Mesenchymal stem cell (in vitro differentiated cells and primary cell): ENCODE results near the gene RBM46.

Experiments
- DNase-seq: peaks from one replicate; pipeline ENCODE4 v3.0.0-alpha.2; 2013
- H2AFZ ChIP-seq: one replicate; pipeline ENCODE4 v1.6.1; 2013; ENCODE audit warnings: low read depth, mild to moderate bottlenecking, control low read depth, inconsistent platforms, low read length, moderate library complexity
- H2AK5ac ChIP-seq: 2 replicates; pipeline ENCODE4 v1.6.1; 2013; ENCODE audit warnings: low read length, moderate library complexity, mild to moderate bottlenecking, inconsistent platforms; ENCODE audit not compliant: severe bottlenecking
- H2BK120ac ChIP-seq: one replicate; pipeline ENCODE4 v1.6.1; 2013; ENCODE audit warnings: low read depth, mild to moderate bottlenecking, inconsistent platforms, low read length, moderate library complexity
- H2BK12ac ChIP-seq, 2 experiments: one replicate each; pipeline ENCODE4 v1.6.1; 2013; ENCODE audit warnings: inconsistent platforms in 2 of 2, low read length in 2 of 2, mild to moderate bottlenecking in 2 of 2, moderate library complexity in 2 of 2, control low read depth in 1 of 2
- H2BK15ac ChIP-seq: one replicate; pipeline ENCODE4 v1.6.1; 2013; ENCODE audit warnings: mild to moderate bottlenecking, low read depth, inconsistent platforms; ENCODE audit not compliant: poor library complexity, severe bottlenecking
- H2BK5ac ChIP-seq: 2 replicates; pipeline ENCODE4 v1.6.1; 2013; ENCODE audit warnings: low read depth, mild to moderate bottlenecking, low read length, control low read depth, inconsistent platforms; ENCODE audit not compliant: poor library complexity, severe bottlenecking
- H3K14ac ChIP-seq, 2 experiments: one replicate each; pipeline ENCODE4 v1.6.1; 2013; ENCODE audit warnings: inconsistent platforms in 2 of 2, low read length in 2 of 2, control low read depth in 1 of 2, mild to moderate bottlenecking in 1 of 2, moderate library complexity in 1 of 2
- H3K18ac ChIP-seq, 2 experiments: one replicate each; pipeline ENCODE4 v1.6.1; 2013; ENCODE audit warnings: inconsistent platforms in 2 of 2, low read length in 2 of 2, control low read depth in 1 of 2, low read depth in 1 of 2, mild to moderate bottlenecking in 1 of 2
- H3K23ac ChIP-seq, 2 experiments: one replicate each; pipeline ENCODE4 v1.6.1; 2013; ENCODE audit warnings: inconsistent platforms in 2 of 2, low read length in 2 of 2, mild to moderate bottlenecking in 2 of 2, moderate library complexity in 2 of 2, control low read depth in 1 of 2
- H3K27ac ChIP-seq: 2 replicates; pipeline ENCODE4 v1.5.1; 2013; ENCODE audit warnings: mild to moderate bottlenecking, moderate library complexity, low read length, control low read depth, inconsistent platforms; ENCODE audit not compliant: poor library complexity, severe bottlenecking
- H3K27me3 ChIP-seq, 2 experiments: 2 replicates each; pipeline versions ENCODE4 v1.6.1 to v1.7.0; 2013; ENCODE audit warnings: low read length in 2 of 2, mild to moderate bottlenecking in 2 of 2, moderate library complexity in 2 of 2, control low read depth in 1 of 2, inconsistent platforms in 1 of 2; ENCODE audit not compliant: control insufficient read depth in 1 of 2, insufficient read depth in 1 of 2
- H3K36me3 ChIP-seq, 2 experiments: 2 replicates each; pipeline versions ENCODE4 v1.6.1 to v1.7.0; 2013; ENCODE audit warnings: low read length in 2 of 2, control low read depth in 1 of 2, inconsistent platforms in 1 of 2, low read depth in 1 of 2, mild to moderate bottlenecking in 1 of 2; ENCODE audit not compliant: insufficient read depth in 2 of 2, control insufficient read depth in 1 of 2
- H3K4ac ChIP-seq, 2 experiments: one replicate each; pipeline ENCODE4 v1.6.1; 2013; ENCODE audit warnings: inconsistent platforms in 2 of 2, low read length in 2 of 2, mild to moderate bottlenecking in 2 of 2, moderate library complexity in 2 of 2, control low read depth in 1 of 2, low read depth in 1 of 2
- H3K4me1 ChIP-seq: 2 replicates; pipeline ENCODE4 v1.6.1; 2013; ENCODE audit warnings: low read depth, low read length, control low read depth; ENCODE audit not compliant: control insufficient read depth, insufficient read depth
- H3K4me2 ChIP-seq: 2 replicates; pipeline ENCODE4 v1.6.1; 2013; ENCODE audit warnings: low read length, mild to moderate bottlenecking, inconsistent platforms; ENCODE audit not compliant: poor library complexity, severe bottlenecking
- H3K4me3 ChIP-seq, 2 experiments: 2 replicates each; pipeline versions ENCODE4 v1.5.1 to v1.7.0; 2013; ENCODE audit warnings: low read length in 2 of 2, mild to moderate bottlenecking in 2 of 2, control low read depth in 1 of 2, low read depth in 1 of 2; ENCODE audit not compliant: insufficient read depth in 1 of 2
- H3K79me1 ChIP-seq: replicated peaks from 2 replicates; pipeline ENCODE4 v1.6.1; 2013; ENCODE audit warnings: mild to moderate bottlenecking, control low read depth, low read length, inconsistent platforms; ENCODE audit not compliant: poor library complexity, severe bottlenecking
- H3K9ac ChIP-seq: 2 replicates; pipeline ENCODE4 v1.7.0; 2013; ENCODE audit warnings: mild to moderate bottlenecking, low read length, moderate library complexity
- H3K9me3 ChIP-seq: 2 replicates; pipeline ENCODE4 v1.7.0; 2013; ENCODE audit warnings: mild to moderate bottlenecking, low read length; ENCODE audit not compliant: control insufficient read depth
- H4K8ac ChIP-seq: one replicate; pipeline ENCODE4 v1.6.1; 2013; ENCODE audit warnings: inconsistent platforms, mild to moderate bottlenecking, low read length, moderate library complexity
- H4K91ac ChIP-seq: one replicate; pipeline ENCODE4 v1.6.1; 2013; ENCODE audit warnings: mild to moderate bottlenecking, low read length, inconsistent platforms
- WGBS: methylation state at CpG from one replicate; pipeline ENCODE4 v1.1.7; 2013; ENCODE audit warnings: mixed read lengths; 5-methylcytosine and 5-hydroxymethylcytosine counted together

Gene RBM46

DNA sequence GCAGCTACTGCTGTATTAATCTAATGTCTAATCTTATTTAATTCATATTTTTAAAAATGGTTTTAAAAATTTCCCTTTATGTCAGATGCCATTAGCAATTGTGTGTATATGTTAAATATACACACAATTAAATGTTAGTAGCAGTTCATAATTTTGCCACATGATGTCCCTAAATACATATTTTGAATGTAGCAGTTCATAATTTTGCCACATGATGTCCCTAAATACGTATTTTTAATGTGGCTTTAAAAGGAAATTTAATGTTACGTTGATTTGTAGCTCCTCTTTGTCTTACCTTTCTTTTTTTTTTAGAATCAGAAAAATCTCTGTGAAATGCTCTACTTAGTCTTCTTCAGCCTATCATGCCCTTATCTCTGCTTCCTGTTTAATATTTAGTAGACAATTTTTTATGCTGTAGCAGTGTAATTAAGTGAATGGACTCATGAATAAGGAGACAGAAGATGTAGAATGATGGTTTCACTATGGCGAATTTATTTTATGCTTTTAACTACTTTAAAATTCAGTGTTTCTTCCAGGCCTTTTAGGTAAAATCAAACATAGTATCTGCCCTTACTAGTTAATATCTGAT lies 26.1 kb downstream of the RBM46 start:
- H3K4me1 ChIP-seq: no peaks in the 10 kb centered on the region
- no peak overlapping the region for H3K23ac ChIP-seq
- no peak overlapping the region for H2BK12ac ChIP-seq
- no peaks in the 10 kb centered on the region for H3K36me3 ChIP-seq
- no peak overlapping the region for H3K4me2 ChIP-seq
- peak; percentile 15 for DNase-seq
- no peak overlapping the region for H3K14ac ChIP-seq
- H3K4me3 ChIP-seq: peak overlapping the region in 1 of 2 experiments; percentile 32
- no peaks in the 10 kb centered on the region for H3K9me3 ChIP-seq
- H2AFZ ChIP-seq: no peak overlapping the region
- H3K79me1 ChIP-seq: no peaks in the 10 kb centered on the region
- no peak overlapping the region for H4K8ac ChIP-seq
- WGBS: 71% methylated on average over 1 of the region's 3 CpGs
- H3K4ac ChIP-seq: no peak overlapping the region
- H4K91ac ChIP-seq: no peak overlapping the region
- H2BK15ac ChIP-seq: no peak overlapping the region
- no peaks in the 10 kb centered on the region for H3K27me3 ChIP-seq
- H3K27ac ChIP-seq: no peak overlapping the region
- no peak overlapping the region for H2AK5ac ChIP-seq
- H3K9ac ChIP-seq: peak overlapping the region; percentile 75
- no peak overlapping the region for H3K18ac ChIP-seq
- H2BK5ac ChIP-seq: no peak overlapping the region
- no peak overlapping the region for H2BK120ac ChIP-seq

DNA sequence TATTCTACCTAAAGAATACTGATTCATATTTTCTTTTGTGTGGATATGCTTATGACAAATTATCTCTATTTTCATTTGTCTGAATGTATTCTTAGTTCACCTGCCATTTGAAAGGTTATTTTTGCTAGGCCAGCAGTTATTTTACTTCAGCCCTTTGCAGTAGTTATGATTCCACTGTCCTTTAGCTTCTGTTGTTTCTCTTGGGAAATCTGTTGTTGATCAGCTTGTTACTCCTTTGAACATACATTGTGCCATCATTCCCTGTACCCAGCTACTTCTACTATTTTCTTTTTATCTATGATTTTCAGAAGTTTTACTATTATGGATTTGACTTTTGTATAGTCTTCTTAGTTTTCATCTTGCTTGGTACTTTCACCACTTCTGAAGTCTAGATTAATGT lies 37.2 kb downstream of the RBM46 start:
- no peak overlapping the region for H2BK120ac ChIP-seq
- H3K18ac ChIP-seq: no peak overlapping the region
- H3K27me3 ChIP-seq: no peaks in the 10 kb centered on the region
- no peak overlapping the region for H3K4ac ChIP-seq
- no peak overlapping the region for H3K9ac ChIP-seq
- no peak overlapping the region for H4K91ac ChIP-seq
- no peak overlapping the region for H2BK5ac ChIP-seq
- H3K36me3 ChIP-seq: no peaks in the 10 kb centered on the region
- no peak for DNase-seq
- no peak overlapping the region for H3K14ac ChIP-seq
- H3K27ac ChIP-seq: no peak overlapping the region
- no peak overlapping the region for H3K4me3 ChIP-seq
- no peak overlapping the region for H2AFZ ChIP-seq
- H4K8ac ChIP-seq: no peak overlapping the region
- H3K23ac ChIP-seq: no peak overlapping the region
- no peaks in the 10 kb centered on the region for H3K9me3 ChIP-seq
- H3K4me1 ChIP-seq: no peaks in the 10 kb centered on the region
- no peak overlapping the region for H2BK12ac ChIP-seq
- H2BK15ac ChIP-seq: no peak overlapping the region
- H3K79me1 ChIP-seq: no peaks in the 10 kb centered on the region
- no peak overlapping the region for H3K4me2 ChIP-seq
- no peak overlapping the region for H2AK5ac ChIP-seq

DNA sequence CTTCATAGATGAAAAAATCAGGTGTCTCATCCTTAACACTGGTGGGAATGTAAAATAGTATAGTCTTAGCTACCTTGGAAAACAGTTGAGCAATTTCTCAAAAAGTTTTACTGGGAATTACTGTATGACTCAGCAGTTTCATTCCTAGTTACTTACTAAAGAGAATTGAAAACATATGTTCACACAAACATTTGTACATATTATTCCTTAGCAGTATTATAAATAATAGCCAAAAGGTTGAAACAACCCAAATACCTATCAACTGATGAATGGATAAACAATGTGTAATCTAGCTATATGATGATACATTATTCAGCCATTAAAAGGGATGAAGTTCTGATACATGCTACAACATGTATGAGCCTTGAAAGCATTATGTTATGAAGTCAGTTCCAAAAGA lies 41.7 kb downstream of the RBM46 start:
- Histone ChIP-seq H4K8ac (no peak overlapping the region), H2BK15ac (no peak overlapping the region), H3K9me3 (no peaks in the 10 kb centered on the region), H2AFZ (no peak overlapping the region), H3K4me2 (no peak overlapping the region), H3K23ac (no peak overlapping the region), H3K9ac (peak overlapping the region; percentile 52), H2BK12ac (no peak overlapping the region), H2AK5ac (no peak overlapping the region), H3K14ac (no peak overlapping the region), H2BK120ac (no peak overlapping the region), H4K91ac (no peak overlapping the region), H3K18ac (no peak overlapping the region), H3K27ac (no peak overlapping the region), H3K4me3 (no peak overlapping the region), H3K79me1 (no peaks in the 10 kb centered on the region), H3K4me1 (no peaks in the 10 kb centered on the region), H3K27me3 (no peaks in the 10 kb centered on the region), H3K36me3 (no peaks in the 10 kb centered on the region), H2BK5ac (no peak overlapping the region), H3K4ac (no peak overlapping the region)
- peak; percentile 2 for DNase-seq

DNA sequence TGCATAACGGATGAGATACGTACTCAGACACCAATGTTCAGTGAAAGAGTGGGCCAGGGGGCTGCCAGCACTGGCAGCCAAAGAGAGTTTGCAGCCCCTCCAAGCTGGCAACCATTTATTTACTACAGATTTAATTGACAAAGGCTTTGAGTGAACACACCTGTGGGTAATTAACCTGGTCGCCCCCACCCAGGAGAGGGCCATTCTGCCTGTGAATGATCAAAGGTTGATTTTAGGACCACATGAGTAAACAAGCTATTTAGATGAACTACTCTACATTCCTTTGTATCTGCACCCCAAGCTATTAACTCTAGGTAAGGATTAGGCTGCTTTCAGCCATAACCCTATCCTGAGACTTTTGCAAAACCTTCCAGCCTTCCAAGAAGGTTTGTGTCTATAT lies 55.0 kb downstream of the RBM46 start:
- Histone ChIP-seq H4K91ac (no peak overlapping the region), H3K4me1 (no peaks in the 10 kb centered on the region), H3K14ac (no peak overlapping the region), H3K4me3 (no peak overlapping the region), H3K27me3 (peaks cover 0 to 4% of the 10 kb centered on the region in 2 experiments), H3K9me3 (peaks cover 24% of the 10 kb centered on the region), H2AFZ (no peak overlapping the region), H3K18ac (no peak overlapping the region), H3K23ac (no peak overlapping the region), H3K9ac (no peak overlapping the region), H2BK15ac (no peak overlapping the region), H3K27ac (no peak overlapping the region), H2BK120ac (no peak overlapping the region), H2AK5ac (no peak overlapping the region), H3K36me3 (no peaks in the 10 kb centered on the region), H3K79me1 (no peaks in the 10 kb centered on the region), H3K4me2 (no peak overlapping the region), H2BK12ac (no peak overlapping the region), H4K8ac (no peak overlapping the region), H2BK5ac (no peak overlapping the region), H3K4ac (no peak overlapping the region)
- no peak for DNase-seq
- 66% methylated on average over 3 of the region's 3 CpGs for WGBS
